Aorta (tissue), 5 donors: ENCODE results near the gene PRKCB. TPM values are rescaled to one million over a fixed set of nuclear protein-coding genes. Genes with fewer than 3 reads are reported as not detected.

Experiments
- ATAC-seq: fragments of 200-7000 bp; cut with Tn5 transposase; one replicate; pipeline ENCODE4 v1.9.1; 2022; ENCODE audit warnings: moderate library complexity; ENCODE audit not compliant: low FRiP score
- DNase-seq, 2 donors: peaks; one replicate each; pipeline ENCODE4 v3.0.0-alpha.2; 2020
- H3K27ac ChIP-seq, 2 donors: one replicate each; pipeline ENCODE4 v1.5.1; 2013; ENCODE audit warnings: low read length in 2 of 2, mild to moderate bottlenecking in 2 of 2, moderate library complexity in 2 of 2, control low read depth in 1 of 2, inconsistent platforms in 1 of 2, low read depth in 1 of 2
- H3K27me3 ChIP-seq, 2 donors: one replicate each; pipeline ENCODE4 v1.6.1; 2013; ENCODE audit warnings: control low read depth in 1 of 2, low read length in 1 of 2, mild to moderate bottlenecking in 1 of 2, moderate library complexity in 1 of 2; ENCODE audit not compliant: insufficient read depth in 2 of 2, control insufficient read depth in 1 of 2
- H3K36me3 ChIP-seq, 2 donors: one replicate each; pipeline ENCODE4 v1.6.1; 2013; ENCODE audit warnings: control low read depth in 1 of 2, low read length in 1 of 2, mild to moderate bottlenecking in 1 of 2; ENCODE audit not compliant: insufficient read depth in 2 of 2, control insufficient read depth in 1 of 2
- H3K4me1 ChIP-seq, 2 donors: one replicate each; pipeline ENCODE4 v1.6.1; 2013; ENCODE audit warnings: low read length in 2 of 2, control low read depth in 1 of 2, mild to moderate bottlenecking in 1 of 2, moderate library complexity in 1 of 2; ENCODE audit not compliant: insufficient read depth in 2 of 2, control insufficient read depth in 1 of 2
- H3K4me3 ChIP-seq, 2 donors: one replicate each; pipeline ENCODE4 v1.5.1; 2013; ENCODE audit warnings: low read length in 2 of 2, control low read depth in 1 of 2, mild to moderate bottlenecking in 1 of 2
- H3K9me3 ChIP-seq: one replicate; pipeline ENCODE4 v1.6.1; 2013; ENCODE audit warnings: mild to moderate bottlenecking, low read length; ENCODE audit not compliant: control insufficient read depth
- WGBS, 2 donors: extraction: QIAGEN DNeasy Blood & Tissue Kit; methylation state at CpG; one replicate each; pipeline ENCODE4 v1.1.7; 2013; 5-methylcytosine and 5-hydroxymethylcytosine counted together
- intact Hi-C, 2 donors: fragments of 100-400 bp; cut with DNase I; formaldehyde crosslinking; loops; one replicate each; pipeline versions ENCODE4 v1.14.2 to v1.15.0; 2022
- polyA plus RNA-seq, 2 donors: library from polyadenylated mRNA; stranded (reverse); fragments of 200-250 nt; gene quantifications; one replicate each; pipeline ENCODE4 v1.2.3, GENCODE V29; 2013
- total RNA-seq, 2 donors: library from RNA; stranded (reverse); fragmentation: NEBNext Ultra II Directional; extraction: Animal tissue kit (Norgen Biotek cat#: 25700); gene quantifications; one replicate each; pipeline ENCODE4 v1.2.1, GENCODE V29; 2021
- donor health status: healthy with polysubstance abuse.
- donor health status: Bipolar disorder and iron deficiency.
- donor health status: DM: no; HTN: no; CAD: no.
- donor health status: DM: no; HTN: no; CAD: no.
- donor health status: DM: yes; HTN: yes; CAD: no.

Gene PRKCB
- total and polyA plus RNA-seq, 4 donors, result 0.28 to 16.7 (median 5.4) TPM

DNA sequence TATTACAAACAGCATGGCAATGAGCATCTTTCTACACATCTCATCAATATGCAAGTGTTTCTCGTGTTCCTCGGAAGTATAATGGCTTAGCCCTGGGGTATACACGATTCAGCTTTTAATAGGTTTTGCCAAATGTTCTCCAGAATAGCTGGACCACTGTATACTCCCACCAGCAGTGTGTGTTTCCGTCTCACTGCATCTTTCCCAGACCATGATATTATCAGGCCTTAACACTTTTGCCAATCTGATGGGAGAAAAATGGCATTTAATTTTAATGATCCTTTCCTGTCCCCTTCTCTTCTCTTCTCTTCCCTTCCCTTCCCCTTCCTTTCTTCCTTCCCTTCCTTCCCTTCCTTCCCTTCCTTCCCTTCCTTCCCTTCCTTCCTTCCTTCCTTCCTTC is 30.8 kb downstream of the PRKCB start:
- H3K27ac ChIP-seq, result no peak overlapping the region
- H3K4me3 ChIP-seq, result no peak overlapping the region
- 62 to 71% methylated on average over 4 of the region's 4 CpGs for WGBS, 2 donors
- no peaks in the 10 kb centered on the region for H3K9me3 ChIP-seq
- no peaks in the 10 kb centered on the region for H3K36me3 ChIP-seq
- no peak for DNase-seq
- intact Hi-C loops, result no loop called here
- H3K4me1 ChIP-seq, result peaks cover 0 to 4% of the 10 kb centered on the region in 2 donors
- ATAC-seq, result no peak
- peaks cover 0 to under 1% of the 10 kb centered on the region in 2 donors for H3K27me3 ChIP-seq

- ATAC-seq, result no peak
- 52 to 54% methylated on average over 2 of the region's 2 CpGs for WGBS, 2 donors
- intact Hi-C loops, result no loop called here
- Histone ChIP-seq H3K4me1 (peaks cover 0 to 4% of the 10 kb centered on the region in 2 donors), H3K9me3 (no peaks in the 10 kb centered on the region), H3K27me3 (no peaks in the 10 kb centered on the region), H3K36me3 (no peaks in the 10 kb centered on the region), H3K27ac (no peak overlapping the region), H3K4me3 (no peak overlapping the region)
- no peak for DNase-seq
These were observed 31.8 kb downstream of the PRKCB start for GRCh38 chr16:23867566-23867965.

GRCh38 chr16:23868136-23868535 is 32.4 kb downstream of the PRKCB start:
- no peak overlapping the region for H3K27ac ChIP-seq
- H3K27me3 ChIP-seq, result no peaks in the 10 kb centered on the region
- no peak overlapping the region for H3K4me3 ChIP-seq
- no peak for ATAC-seq
- H3K9me3 ChIP-seq, result no peaks in the 10 kb centered on the region
- intact Hi-C loops, result no loop called here
- 2% methylated on average over 1 of the region's 1 CpG for whole genome bisulfite sequencing, 2 donors
- H3K36me3 ChIP-seq, result no peaks in the 10 kb centered on the region
- peaks cover 0 to 2% of the 10 kb centered on the region in 2 donors for H3K4me1 ChIP-seq
- no peak for DNase-seq

DNA sequence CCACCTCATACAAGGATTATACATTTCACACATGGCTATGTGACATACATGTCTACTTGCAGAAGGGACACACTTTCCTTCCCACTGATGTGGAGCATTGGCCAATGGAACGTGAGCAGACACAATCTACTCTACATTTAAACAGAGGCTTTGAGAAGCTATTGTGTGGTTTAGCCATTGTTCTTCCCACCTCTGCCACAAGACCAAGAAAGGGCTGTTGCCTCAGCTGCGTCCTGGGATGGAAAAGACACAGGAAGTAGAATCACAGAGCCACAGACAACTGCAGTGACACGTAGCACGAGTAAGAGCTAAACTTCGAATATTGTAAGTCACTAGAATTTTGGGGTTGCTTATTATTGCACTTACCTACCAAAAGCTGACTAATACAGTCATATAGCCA is 33.3 kb downstream of the PRKCB start:
- no peak for DNase-seq
- Histone ChIP-seq H3K9me3 (no peaks in the 10 kb centered on the region), H3K27ac (no peak overlapping the region), H3K36me3 (no peaks in the 10 kb centered on the region), H3K4me3 (no peak overlapping the region), H3K4me1 (peaks cover 0 to 1% of the 10 kb centered on the region in 2 donors), H3K27me3 (no peaks in the 10 kb centered on the region)
- 59 to 63% methylated on average over 5 of the region's 5 CpGs for WGBS, 2 donors
- ATAC-seq, result no peak
- intact Hi-C loops, result no loop called here

GRCh38 chr16:23871924-23872323 is 36.1 kb downstream of the PRKCB start:
- DNase-seq (no peak), ATAC-seq (no peak)
- WGBS, 2 donors, result 43 to 52% methylated on average over 3 of the region's 3 CpGs
- Histone ChIP-seq H3K27ac (no peak overlapping the region), H3K36me3 (no peaks in the 10 kb centered on the region), H3K4me1 (no peaks in the 10 kb centered on the region), H3K9me3 (no peaks in the 10 kb centered on the region), H3K27me3 (no peaks in the 10 kb centered on the region), H3K4me3 (no peak overlapping the region)
- intact Hi-C loops, result loop anchor here (10.0 kb wide), 2 partner anchors 123 to 143 kb away; no protein-coding TSS in a partner anchor

- no peak overlapping the region for H3K27ac ChIP-seq
- no peak overlapping the region for H3K4me3 ChIP-seq
- H3K9me3 ChIP-seq, result peaks cover 1% of the 10 kb centered on the region
- no peaks in the 10 kb centered on the region for H3K27me3 ChIP-seq
- no peaks in the 10 kb centered on the region for H3K36me3 ChIP-seq
- H3K4me1 ChIP-seq, result no peaks in the 10 kb centered on the region
- intact Hi-C loops, result loop anchor here (5.0 to 10.0 kb wide), 3 partner anchors 43 to 140 kb away; no protein-coding TSS in a partner anchor
- DNase-seq, result no peak
- ATAC-seq, result no peak
- WGBS, 2 donors, result 78 to 83% methylated on average over 5 of the region's 5 CpGs
These were observed 39.0 kb downstream of the PRKCB start for GRCh38 chr16:23874613-23875294.

GRCh38 chr16:23876256-23876896 is 40.6 kb downstream of the PRKCB start:
- Histone ChIP-seq H3K27me3 (no peaks in the 10 kb centered on the region), H3K9me3 (peaks cover 1% of the 10 kb centered on the region), H3K36me3 (no peaks in the 10 kb centered on the region), H3K4me3 (no peak overlapping the region), H3K27ac (no peak overlapping the region), H3K4me1 (no peaks in the 10 kb centered on the region)
- ATAC-seq (no peak), DNase-seq (no peak)
- 22 to 30% methylated on average over 6 of the region's 6 CpGs for WGBS, 2 donors
- intact Hi-C loops, result loop anchor here (5.0 to 10.0 kb wide), 3 partner anchors 41 to 138 kb away; no protein-coding TSS in a partner anchor

- Histone ChIP-seq H3K27me3 (no peaks in the 10 kb centered on the region), H3K4me3 (no peak overlapping the region), H3K4me1 (no peaks in the 10 kb centered on the region), H3K36me3 (no peaks in the 10 kb centered on the region), H3K9me3 (peaks cover 1% of the 10 kb centered on the region), H3K27ac (no peak overlapping the region)
- intact Hi-C loops, result loop anchor here (5.0 to 10.0 kb wide), 3 partner anchors 40 to 137 kb away; no protein-coding TSS in a partner anchor
- DNase-seq (no peak), ATAC-seq (no peak)
- 82 to 85% methylated on average over 9 of the region's 9 CpGs for WGBS, 2 donors
These were observed 41.6 kb downstream of the PRKCB start for GRCh38 chr16:23877107-23878070.
